Stimulated activated CD4-positive, alpha-beta T cell treated with anti-CD3 and anti-CD28 coated beads, Interleukin-1b, Interleukin-23, amount 100 ng/mL, for 24 hours (primary cell): Measurements from ENCODE around the gene MKRN2.
"Not testable (repeated sequence)": the region's sequence is repeated elsewhere in the genome, so short reads cannot be mapped to it uniquely, and the experiment has no call there.

Experiments
- DNase-seq, 4 experiments: peaks; one replicate each; pipeline ENCODE4 v3.0.0-alpha.2; 2020; ENCODE audit warnings: low read depth in 4 of 4, low spot score in 1 of 4

MKRN2 gene

GRCh38 chr3:12585181-12585580 is 28.3 kb downstream of the MKRN2 start:
- DNase-seq = no peak

- DNase-seq = no peak
Measured at GRCh38 chr3:12585970-12586369, 29.1 kb downstream of the MKRN2 start.

GRCh38 chr3:12586403-12586802 is 29.5 kb downstream of the MKRN2 start:
- no peak for DNase-seq

GRCh38 chr3:12588039-12589009 is 31.4 kb downstream of the MKRN2 start:
- no peak for DNase-seq

- DNase-seq = no peak
Measured at GRCh38 chr3:12590096-12590495, 33.2 kb downstream of the MKRN2 start.

GRCh38 chr3:12591456-12591855 is 34.6 kb downstream of the MKRN2 start:
- no peak for DNase-seq

- no peak for DNase-seq
Measured at GRCh38 chr3:12591997-12592715, 35.3 kb downstream of the MKRN2 start.

- no peak for DNase-seq
Measured at GRCh38 chr3:12593473-12593872, 36.6 kb downstream of the MKRN2 start.

GRCh38 chr3:12598890-12599289 is 42.0 kb downstream of the MKRN2 start:
- no peak for DNase-seq

- no peak for DNase-seq
Measured at GRCh38 chr3:12601072-12601471, 44.2 kb downstream of the MKRN2 start.

GRCh38 chr3:12603969-12604368 is 47.1 kb downstream of the MKRN2 start:
- DNase-seq = no peak

GRCh38 chr3:12608376-12608775 is 51.5 kb downstream of the MKRN2 start:
- no peak for DNase-seq

- no peak for DNase-seq
Measured at GRCh38 chr3:12611117-12611516, 54.2 kb downstream of the MKRN2 start.

GRCh38 chr3:12612514-12613226 is 55.8 kb downstream of the MKRN2 start:
- DNase-seq = no peak

- DNase-seq = no peak
Measured at GRCh38 chr3:12613250-12613649, 56.4 kb downstream of the MKRN2 start.

GRCh38 chr3:12615266-12615665 is 58.4 kb downstream of the MKRN2 start:
- DNase-seq = no peak

- DNase-seq = no peak
Measured at GRCh38 chr3:12618426-12618825, 61.5 kb downstream of the MKRN2 start.

GRCh38 chr3:12620305-12620704 is 63.4 kb downstream of the MKRN2 start:
- DNase-seq = no peak

GRCh38 chr3:12620729-12621128 is 63.8 kb downstream of the MKRN2 start:
- DNase-seq = no peak

GRCh38 chr3:12622335-12622734 is 65.4 kb downstream of the MKRN2 start:
- no peak for DNase-seq

- DNase-seq = no peak
Measured at GRCh38 chr3:12624056-12624455, 67.2 kb downstream of the MKRN2 start.

GRCh38 chr3:12624964-12625363 is 68.1 kb downstream of the MKRN2 start:
- DNase-seq = not testable (repeated sequence)
